ENCODE data around the gene TTLL10.

Gene TTLL10

DNA sequence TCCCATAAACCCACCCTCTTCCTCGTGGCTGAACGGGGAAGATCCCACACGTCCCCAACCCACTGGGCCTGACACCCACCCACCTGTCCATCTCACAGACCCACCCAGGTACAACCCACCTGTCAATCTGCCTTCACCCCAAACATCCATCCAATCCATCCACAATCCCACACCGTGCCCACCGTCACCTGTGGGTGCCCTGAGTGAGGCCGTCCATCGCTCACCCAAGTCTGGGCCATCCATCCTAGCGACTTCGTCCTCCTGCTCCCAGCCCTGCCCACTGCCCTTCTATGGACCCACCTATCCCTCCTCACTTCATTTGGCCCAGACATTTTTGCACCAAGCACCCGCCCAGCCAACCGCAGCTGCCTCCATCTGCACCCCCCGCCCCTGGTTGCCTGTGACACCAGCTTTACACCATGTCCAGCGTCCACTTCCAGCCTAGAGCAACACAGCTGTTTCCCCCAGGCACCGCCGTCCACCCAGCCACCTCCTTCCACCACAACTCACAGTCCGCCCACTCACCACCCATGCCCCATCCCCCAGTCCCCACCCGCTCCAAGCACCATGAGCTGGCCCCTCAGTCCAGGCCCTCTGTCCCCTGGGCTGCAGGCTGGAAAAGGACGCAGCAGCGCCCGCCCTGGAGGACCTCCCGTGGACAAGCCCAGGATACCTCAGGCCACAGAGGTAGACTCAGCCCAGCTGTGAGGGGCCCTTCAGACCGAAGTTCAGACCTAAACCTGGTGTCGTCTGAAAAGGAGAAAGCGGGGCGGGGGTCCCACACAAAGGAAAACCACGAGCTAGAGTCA is 7.7 kb downstream of the TTLL10 start:
- TF ChIP-seq GATA3 (IDR thresholded peaks at IDR 0.05; ENCODE audit: low read depth, low read length) (no peak), GATA2 (IDR thresholded peaks at IDR 0.05; ENCODE audit: low read depth, low read length) (no peak)

DNA sequence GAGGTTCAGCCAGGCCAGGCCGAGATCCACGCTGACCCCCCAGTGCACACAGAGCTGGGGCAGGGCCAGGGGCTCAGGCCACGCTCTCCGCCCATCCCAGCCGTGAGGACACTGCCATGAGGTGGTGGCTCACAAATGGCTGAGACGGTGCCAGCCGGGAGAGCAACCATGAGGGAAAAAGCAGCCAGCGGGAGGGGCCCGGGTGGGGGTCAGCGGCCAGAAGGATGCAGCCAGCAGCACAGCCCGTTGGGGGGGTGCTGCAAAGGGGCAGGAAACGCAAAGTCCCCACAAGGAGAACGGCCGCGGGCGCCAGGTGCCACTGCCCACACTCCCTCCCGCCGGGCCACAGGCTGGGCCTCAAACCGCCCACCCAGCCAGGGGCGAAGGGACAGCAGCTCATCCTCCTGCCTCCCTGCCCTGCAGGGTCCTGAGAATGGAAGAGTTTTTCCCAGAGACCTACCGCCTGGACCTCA is 8.3 kb downstream of the TTLL10 start:
- TF ChIP-seq GATA2 (IDR thresholded peaks at IDR 0.05; ENCODE audit: low read depth, low read length) (no peak), GATA3 (IDR thresholded peaks at IDR 0.05; ENCODE audit: low read depth, low read length) (no peak)

DNA sequence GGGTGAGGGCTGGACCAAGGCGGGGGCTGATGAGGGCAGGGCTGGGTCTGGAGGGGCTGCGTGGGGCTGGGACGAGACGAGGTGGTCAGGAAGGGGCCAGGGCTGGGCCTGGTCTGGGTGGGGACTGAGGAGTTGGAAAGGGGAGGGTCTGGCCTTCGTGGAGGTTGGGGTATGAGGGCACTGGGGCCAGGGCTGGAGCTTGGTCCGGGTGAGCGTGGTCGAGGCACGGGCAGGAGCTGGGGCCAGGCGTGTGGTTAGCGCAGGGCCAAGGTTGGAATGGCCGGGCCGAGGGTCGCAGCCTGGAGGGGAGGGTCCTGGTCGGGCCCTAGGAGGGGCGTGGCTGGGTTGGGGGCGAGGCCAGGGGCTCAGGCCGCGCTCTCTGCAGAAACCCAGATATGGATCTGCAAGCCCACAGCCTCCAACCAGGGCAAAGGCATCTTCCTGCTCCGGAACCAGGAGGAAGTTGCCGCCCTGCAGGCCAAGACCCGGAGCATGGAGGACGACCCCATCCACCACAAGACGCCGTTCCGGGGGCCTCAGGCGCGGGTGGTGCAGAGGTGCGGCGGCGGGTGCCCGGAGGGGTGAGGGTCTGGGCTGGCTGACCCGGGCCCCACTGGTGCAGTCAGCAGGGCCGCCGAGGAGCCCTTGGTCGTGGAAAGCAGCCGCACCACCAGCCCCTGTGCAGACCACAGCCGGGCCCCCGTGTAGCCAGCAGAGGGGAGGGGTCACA is 9.0 kb downstream of the TTLL10 start:
- no peak for TF ChIP-seq GATA3 (IDR thresholded peaks at IDR 0.05; ENCODE audit: low read depth, low read length)
- TF ChIP-seq GATA2 (IDR thresholded peaks at IDR 0.05; ENCODE audit: low read depth, low read length): no peak

DNA sequence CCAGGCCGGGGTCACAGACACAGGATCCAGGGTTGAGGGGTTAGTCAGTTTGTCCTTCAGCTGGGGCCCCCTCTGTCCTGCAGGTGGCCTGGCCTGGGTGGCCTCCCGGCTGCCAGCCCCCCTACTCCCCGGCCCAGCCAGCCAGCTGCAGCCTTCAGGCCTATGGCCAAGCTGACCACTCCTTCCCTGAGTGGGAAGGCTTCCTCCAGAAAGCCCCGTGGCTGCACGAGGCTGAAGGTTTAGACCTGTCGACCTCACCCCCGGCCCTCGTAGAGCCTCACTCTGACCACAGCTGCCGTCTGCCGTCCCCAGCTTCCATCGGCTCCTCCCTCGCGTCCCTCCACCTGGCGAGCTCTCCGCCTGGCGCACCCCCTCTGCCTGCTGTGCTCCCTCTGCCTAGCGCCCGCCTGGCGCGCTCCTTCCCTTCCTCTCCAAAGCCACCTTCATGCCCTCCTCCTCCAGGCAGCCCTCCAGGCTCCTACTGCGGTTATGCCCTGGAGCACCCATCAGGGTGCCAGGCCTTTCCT is 9.6 kb downstream of the TTLL10 start:
- TF ChIP-seq GATA2 (IDR thresholded peaks at IDR 0.05; ENCODE audit: low read depth, low read length): no peak
- TF ChIP-seq GATA3 (IDR thresholded peaks at IDR 0.05; ENCODE audit: low read depth, low read length): no peak

DNA sequence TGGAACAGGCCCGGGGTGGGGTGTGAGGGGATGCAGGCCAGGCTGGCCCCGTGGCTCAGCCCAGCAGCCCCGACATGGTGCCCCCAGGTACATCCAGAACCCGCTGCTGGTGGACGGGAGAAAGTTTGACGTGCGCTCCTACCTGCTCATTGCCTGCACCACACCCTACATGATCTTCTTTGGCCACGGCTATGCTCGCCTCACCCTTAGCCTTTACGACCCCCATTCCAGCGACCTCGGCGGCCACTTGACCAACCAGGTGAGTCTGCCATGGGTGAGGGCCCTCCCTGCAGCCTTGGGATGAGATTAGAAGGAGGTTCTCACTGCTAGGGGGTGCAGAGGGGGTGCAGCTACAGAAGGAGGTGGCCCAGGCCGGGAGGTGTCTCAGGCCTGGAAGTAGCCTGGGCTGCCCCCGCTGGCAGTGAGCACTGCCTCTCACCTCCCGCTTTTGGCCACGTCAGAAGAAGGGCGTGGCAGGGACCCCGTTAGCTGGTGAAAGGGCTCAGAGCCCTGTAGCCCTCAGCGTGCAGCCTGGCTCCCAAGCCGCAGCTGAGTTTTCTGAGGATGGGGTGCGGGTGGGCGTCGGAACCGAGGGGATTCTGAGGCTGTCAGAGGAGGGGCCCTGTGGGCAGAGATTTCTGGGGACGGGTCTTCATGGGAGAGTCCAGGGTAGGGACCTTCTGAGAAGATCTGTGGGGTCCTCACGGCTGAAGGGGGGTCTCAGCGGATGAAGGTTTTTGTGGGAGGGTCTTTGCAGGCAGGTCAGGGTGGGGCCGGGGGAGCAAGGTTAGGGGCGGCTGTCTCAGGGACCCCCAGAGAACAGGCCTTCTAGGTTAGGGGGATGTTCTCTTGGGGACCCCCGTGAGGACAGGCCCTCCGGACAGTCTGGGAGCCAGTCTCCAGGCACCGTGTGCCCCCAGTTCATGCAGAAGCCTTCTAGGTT is 10.4 kb downstream of the TTLL10 start:
- TF ChIP-seq GATA2 (IDR thresholded peaks at IDR 0.05; ENCODE audit: low read depth, low read length) (no peak), GATA3 (IDR thresholded peaks at IDR 0.05; ENCODE audit: low read depth, low read length) (no peak)

DNA sequence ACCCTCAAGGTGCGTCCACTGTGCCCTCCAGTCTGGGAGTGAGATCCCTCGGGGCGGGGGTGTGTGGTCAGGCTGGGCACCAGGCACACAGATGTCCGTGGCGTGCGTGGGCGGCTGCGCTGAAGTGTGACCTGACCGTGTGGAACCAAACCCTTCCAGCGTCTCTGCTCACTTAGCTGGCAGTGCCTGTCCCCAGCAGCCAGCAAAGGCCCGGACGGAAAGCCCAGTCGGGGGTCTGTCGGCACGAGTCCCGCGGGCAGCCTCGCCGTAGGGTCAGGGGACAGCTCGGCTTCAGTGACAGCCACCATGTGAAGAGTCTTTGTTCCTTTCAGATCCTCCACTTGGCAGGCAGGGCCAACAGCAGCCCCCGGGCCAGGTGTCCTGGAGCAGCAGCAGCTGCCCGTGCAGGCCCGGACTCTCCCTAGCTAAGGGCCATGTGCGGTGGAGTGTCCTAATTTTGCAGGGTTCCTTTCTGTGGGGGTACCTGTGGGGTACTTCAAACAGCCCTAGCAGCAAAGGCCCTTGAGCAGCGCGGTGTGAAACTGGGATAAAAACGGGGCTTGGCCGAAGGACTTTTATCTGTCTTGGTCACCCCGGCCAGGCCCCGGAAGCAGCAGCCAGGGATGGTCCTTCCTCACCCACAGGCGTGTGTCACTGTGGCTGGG is 11.6 kb downstream of the TTLL10 start:
- TF ChIP-seq GATA3 (IDR thresholded peaks at IDR 0.05; ENCODE audit: low read depth, low read length) (no peak), GATA2 (IDR thresholded peaks at IDR 0.05; ENCODE audit: low read depth, low read length) (no peak)

DNA sequence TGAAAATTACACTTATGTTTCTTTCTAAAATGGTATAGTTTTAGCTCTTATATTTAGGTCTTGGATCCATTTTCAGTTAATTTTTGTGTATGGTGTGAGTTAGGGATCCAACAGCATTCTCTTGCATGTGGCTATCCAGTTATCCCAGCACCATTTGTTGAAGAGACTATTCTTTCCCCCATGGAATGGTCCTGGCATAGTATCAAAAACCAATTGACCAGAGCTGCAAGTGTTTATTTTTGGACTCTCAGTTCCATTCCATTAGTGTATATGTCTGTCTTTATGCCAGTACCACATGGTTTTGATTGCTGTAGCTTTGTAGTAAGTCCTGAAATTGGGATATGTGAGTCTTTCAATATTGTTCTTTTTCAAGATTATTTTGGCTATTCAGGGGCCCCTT is 14.3 kb downstream of the TTLL10 start:
- no peak for TF ChIP-seq GATA3 (IDR thresholded peaks at IDR 0.05; ENCODE audit: low read depth, low read length)
- no peak for TF ChIP-seq GATA2 (IDR thresholded peaks at IDR 0.05; ENCODE audit: low read depth, low read length)

DNA sequence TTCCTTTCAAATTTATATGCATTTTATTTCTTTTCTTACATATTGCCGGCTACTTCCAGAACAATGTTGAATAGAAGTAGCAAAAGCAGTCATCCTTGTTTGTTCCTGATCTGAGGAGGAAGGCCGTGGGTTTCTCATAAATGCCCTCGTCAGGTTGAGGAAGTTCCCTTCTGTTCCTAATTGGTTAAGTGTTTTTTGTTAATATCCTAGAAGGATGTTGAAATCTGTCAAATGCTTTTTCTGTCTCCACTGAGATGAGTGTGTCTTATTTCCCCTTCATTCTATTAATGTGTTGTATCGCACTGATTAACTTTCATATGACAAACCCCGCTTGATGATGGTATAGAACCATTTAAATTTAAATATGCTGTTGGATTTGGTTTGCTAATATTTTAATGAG is 15.4 kb downstream of the TTLL10 start:
- no peak for TF ChIP-seq GATA3 (IDR thresholded peaks at IDR 0.05; ENCODE audit: low read depth, low read length)
- no peak for TF ChIP-seq GATA2 (IDR thresholded peaks at IDR 0.05; ENCODE audit: low read depth, low read length)

DNA sequence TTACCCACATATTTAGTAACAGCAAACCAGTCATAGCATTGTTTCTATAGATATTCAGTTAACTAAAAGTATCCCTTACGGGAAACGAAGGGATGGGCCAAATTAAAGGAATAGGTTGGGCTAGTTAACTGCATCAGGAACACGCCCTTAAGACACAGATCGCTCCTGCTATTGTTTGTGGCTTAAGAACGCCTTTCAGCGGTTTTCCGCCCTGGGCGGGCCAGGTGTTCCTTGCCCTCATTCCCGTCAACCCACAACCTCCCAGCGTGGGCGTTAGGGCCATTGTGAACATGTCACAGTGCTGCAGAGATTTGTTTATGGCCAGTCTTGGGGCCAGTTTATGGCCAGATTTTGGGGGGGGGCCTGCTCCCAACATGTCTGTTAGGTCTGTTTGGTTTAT is 18.1 kb downstream of the TTLL10 start:
- TF ChIP-seq GATA2 (IDR thresholded peaks at IDR 0.05; ENCODE audit: low read depth, low read length): no peak
- TF ChIP-seq GATA3 (IDR thresholded peaks at IDR 0.05; ENCODE audit: low read depth, low read length): no peak

DNA sequence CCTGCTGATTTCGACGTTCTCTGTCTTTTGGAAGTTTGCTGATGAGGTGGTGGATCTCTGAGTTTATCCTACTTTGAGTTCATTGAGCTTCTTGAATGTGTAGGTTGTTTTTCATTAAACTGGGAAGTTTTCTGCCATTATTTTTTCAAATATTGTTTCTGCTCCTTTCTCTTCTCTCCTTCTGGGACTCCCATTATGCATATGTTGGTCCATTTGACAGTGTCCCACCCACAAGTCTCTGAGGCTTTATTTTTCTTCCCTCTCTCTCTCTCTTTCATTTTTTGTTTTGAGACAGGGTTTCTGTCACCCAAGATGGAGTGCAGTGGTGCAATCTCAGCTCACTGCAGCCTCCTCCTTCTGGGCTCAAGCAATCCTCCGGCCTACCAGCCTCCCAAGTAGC is 21.0 kb downstream of the TTLL10 start:
- TF ChIP-seq GATA3 (IDR thresholded peaks at IDR 0.05; ENCODE audit: low read depth, low read length) (no peak), GATA2 (IDR thresholded peaks at IDR 0.05; ENCODE audit: low read depth, low read length) (no peak)

DNA sequence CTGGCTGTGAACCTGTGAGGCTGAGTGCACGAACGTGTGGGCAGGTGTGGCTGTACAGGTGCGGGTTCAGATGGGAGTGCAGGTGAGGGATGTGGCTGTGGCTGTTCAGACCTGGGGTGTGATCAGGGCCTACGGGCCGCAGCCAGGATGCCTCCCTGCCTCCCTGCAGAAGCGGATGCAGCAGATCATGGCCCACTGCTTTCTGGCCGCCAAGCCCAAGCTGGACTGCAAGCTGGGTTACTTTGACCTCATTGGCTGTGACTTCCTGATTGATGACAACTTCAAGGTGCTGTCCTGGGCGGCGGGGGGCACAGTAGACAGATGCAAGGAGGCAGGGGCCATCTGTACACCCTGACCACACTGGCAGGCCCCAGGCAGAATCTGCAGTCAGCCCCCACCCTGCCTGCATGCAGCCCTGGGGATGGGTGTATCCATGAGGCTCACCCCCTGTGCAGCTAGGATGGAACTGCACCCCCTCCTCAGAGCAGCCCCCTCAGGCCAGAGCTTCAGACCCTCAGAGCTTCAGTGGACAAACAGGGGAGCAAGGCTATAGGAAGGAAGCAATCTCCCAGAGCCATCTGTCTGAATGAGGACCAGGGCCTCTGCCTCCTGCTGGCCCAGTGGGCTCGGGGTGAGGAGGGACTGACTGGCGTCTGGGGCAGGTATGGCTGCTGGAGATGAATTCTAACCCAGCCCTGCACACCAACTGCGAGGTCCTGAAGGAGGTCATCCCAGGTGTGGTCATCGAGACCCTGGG is 22.9 kb downstream of the TTLL10 start:
- TF ChIP-seq GATA2 (IDR thresholded peaks at IDR 0.05; ENCODE audit: low read depth, low read length): no peak
- TF ChIP-seq GATA3 (IDR thresholded peaks at IDR 0.05; ENCODE audit: low read depth, low read length): no peak

DNA sequence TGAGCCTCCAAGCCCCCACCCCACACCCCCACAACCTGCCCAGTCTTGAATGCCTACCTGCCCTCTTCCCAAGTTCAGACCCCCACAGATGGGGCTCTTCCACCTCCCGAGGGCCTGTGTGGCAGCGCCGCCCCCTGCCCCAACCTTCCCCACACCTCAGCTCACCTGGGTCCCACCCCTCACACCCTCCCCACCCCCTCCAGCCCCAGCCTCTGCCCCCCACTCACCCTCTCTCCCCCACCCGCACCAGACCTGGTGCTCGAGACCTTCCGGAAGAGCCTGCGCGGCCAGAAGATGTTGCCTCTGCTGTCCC is 23.5 kb downstream of the TTLL10 start:
- TF ChIP-seq GATA3 (IDR thresholded peaks at IDR 0.05; ENCODE audit: low read depth, low read length): no peak
- TF ChIP-seq GATA2 (IDR thresholded peaks at IDR 0.05; ENCODE audit: low read depth, low read length): no peak

Measured in SH-SY5Y (cell line).